B cell (primary cell): Measurements from ENCODE around the gene PNPLA6.

Experiments used
- EZH2 ChIP-seq: IDR thresholded peaks from 2 replicates; pipeline ENCODE4 v1.6.1; 2012; ENCODE audit warnings: borderline replicate concordance, low read depth, mild to moderate bottlenecking, moderate library complexity, low read length; ENCODE audit not compliant: insufficient read depth, poor library complexity, severe bottlenecking
- TF ChIP-seq, protein P1 (sequence below): fragments of 200-600 bp; IDR thresholded peaks from one replicate; pipeline ENCODE4 v1.8.0; 2022; ENCODE audit warnings: antibody characterized with exemption, mild to moderate bottlenecking

GRCh38 chr19:7529610-7530490 is 5.7 kb upstream of the PNPLA6 start:
- TF ChIP-seq, protein P1, sequence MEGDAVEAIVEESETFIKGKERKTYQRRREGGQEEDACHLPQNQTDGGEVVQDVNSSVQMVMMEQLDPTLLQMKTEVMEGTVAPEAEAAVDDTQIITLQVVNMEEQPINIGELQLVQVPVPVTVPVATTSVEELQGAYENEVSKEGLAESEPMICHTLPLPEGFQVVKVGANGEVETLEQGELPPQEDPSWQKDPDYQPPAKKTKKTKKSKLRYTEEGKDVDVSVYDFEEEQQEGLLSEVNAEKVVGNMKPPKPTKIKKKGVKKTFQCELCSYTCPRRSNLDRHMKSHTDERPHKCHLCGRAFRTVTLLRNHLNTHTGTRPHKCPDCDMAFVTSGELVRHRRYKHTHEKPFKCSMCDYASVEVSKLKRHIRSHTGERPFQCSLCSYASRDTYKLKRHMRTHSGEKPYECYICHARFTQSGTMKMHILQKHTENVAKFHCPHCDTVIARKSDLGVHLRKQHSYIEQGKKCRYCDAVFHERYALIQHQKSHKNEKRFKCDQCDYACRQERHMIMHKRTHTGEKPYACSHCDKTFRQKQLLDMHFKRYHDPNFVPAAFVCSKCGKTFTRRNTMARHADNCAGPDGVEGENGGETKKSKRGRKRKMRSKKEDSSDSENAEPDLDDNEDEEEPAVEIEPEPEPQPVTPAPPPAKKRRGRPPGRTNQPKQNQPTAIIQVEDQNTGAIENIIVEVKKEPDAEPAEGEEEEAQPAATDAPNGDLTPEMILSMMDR: no peak
- TF ChIP-seq EZH2: no peak
